ENCODE measurements around the gene MSANTD2.
"Not testable (repeated sequence)": the region's sequence is repeated elsewhere in the genome, so short reads cannot be mapped to it uniquely, and the experiment has no call there.

MSANTD2 gene

DNA sequence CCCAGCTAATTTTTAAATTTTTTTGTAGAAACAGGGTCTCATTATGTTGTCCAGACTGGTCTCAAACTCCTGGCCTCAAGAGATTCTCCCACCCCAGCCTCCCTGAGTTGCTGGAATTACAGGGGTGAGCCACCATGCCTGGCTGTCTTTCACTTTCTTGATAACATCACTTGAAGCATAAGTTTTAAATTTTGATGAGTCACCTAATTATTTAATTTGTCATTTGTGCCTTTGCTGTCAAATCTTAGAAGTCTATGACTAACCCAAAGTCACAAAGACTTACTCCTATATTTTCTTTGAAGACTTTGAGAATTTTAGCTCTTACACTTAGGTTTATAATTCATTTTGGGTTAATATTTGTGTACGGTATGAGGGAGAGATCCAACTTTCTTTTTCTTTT, 14.5 kb upstream of the MSANTD2 start:
- no peak for DNase-seq

DNA sequence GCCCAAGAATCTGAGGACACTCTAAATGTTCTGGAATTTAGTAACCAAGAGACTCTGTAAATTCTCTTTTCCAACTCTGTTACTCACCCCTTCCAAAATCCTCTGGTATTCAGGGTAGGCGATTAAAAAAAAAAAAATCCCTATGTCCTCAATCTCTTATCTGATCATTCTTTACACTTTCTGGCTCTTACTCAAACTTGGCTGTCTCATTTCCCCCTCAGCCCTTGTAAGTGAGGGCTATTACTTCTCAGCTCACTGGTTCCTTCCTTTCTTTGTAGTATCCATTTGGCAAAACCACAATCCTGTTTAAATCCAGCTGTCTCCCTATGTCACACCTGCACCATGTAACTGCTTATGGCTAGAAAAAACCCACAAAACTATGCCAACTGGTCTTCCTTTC, 12.7 kb upstream of the MSANTD2 start:
- DNase-seq: no peak

DNA sequence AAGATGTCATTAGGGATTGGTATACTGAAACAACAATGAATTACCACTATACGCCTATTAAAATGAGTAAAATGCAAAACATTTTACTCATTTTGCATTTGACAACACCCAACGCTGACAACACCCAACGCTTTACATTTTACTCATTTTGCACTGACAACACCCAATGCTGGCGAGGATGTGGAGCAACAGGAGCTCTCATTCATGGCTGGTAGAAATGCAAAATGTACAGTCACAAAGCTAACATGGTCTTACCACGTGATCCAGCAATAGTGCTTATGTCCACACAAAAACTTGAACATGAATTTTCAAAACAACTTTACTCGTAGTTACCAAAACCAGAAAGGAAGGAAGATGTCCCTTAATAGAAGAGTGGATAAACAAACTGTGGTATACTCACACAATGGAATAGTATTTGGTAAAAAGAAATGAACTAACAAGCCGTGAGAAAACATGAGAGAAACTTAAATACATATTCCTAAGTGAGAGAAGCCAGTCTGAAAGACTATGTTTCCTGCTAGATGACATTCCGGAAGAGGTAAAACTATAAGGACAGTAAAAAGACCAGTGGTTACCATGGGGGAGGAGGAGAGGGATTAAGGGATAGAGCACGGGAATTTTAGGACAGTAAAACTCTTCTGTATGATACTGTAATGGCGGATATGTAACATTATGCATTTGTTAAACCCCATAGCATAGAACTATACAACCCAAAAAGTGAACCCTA, 11.4 kb upstream of the MSANTD2 start:
- no peak for DNase-seq

DNA sequence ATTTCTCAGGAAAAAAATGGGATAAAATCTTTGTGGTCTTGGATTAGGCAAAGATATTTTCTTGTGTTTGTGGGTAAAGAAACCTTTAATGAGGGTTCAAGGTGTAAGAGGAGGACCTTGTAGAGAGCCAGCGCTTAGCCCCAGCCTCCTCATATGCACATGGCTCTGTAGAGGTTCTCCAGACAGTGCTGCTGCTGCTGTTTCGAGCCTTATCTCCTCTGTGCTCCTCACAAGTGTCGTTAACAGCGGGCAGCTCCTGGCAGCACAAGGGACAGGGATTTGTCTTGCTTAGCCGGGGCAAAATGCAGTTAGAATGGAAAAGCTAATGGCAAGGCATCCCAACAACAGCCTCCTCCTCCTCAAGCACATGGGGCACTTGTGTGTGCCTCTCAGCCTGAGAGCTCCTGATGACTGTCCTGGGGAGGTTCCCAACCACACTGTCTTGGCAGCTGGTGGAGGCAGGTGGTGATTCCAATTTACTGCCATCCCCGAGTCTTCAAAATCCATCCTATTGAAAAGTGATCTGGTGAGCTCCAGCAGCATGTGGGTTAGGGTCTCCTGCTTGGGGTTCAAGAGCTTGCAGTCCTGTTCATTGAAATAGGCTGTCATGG, 7.6 kb upstream of the MSANTD2 start:
- DNase-seq: no peak

DNA sequence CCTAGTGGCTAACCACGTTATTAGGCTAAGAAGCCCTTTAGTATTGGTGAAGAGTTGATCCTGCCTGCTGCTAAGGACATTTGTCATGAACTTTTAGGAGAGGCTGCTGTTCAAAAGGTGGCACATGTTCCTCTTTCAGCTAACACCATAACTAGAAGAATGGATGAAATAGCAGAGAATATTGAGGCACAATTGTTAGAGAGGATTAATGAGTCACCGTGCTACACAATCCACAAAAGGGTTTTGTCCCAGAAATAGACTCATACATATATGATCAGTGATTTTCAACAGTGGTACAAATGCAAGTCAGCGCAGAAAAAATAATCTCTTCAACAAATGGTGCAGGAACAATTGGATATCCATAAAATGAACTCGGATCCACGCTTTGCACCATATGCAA, 7.0 kb upstream of the MSANTD2 start:
- DNase-seq: no peak

DNA sequence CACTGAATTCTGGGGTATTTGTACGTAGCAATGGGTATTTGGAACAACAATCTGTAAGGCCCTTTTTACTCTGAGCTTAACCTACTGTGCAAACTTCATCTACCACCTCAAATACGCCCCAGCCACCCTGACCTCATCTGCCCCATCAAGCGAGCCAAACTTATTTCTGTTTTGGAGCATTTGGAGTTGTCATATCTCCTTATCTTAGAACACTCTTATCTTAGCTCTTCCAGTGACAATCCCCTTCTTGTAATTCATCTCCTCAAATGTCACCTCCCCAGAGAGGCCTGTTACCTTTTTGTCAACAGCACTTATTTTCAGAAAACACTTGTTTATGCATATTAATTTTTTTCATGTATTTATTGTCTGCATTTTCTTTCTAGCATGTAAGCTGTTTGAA, 4.7 kb upstream of the MSANTD2 start:
- no peak for DNase-seq

DNA sequence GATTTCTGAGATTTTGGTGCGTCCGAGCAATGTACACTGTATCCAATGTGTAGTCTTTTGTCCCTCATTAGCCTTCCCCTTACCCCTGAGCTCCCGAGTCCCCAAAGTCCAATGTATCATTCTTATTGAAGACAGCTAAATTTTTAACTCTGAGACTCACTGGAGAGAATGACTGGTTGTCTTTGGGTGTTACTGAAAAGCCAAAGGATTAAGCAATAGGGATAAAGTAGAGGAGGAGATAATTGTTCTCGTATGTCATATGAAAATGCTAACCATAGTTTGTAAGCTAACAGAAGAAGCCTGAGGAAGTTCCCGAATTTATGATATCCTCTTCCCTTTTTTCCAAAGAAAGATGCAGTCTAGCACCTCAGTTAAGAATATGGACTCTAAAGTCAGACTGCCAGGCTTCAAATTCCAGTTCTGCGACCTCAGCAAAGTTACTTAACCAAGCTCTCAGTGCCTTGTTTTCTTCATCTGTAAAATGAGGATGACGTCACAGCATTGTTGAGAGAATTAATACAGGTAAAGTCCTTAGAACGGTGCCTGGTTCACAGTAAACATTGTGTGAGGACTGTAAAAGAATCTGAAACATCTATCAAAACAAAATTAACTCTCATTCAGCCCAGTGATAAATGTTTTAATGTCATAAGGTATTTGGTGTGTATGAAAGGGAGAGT, 1.6 kb upstream of the MSANTD2 start:
- DNase-seq: no peak

DNA sequence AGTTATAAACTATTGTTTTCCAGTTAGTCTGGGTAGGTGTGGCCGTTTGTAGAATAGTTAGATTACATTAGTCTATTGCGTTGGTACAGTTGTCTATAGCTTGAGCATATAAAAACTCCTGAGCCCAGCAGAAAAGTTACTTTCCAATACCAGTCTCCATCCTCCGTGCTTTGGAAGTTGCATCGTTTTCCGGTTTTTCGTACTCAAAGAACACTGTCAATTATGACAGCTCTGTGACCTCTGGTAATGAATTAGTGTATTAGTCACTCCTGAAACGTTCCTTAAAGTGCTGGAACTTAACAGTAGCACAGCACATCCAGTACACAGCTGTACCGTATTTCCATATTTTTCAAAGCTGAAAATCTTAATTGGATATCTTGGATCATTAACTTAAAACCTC, 808 bp upstream of the MSANTD2 start:
- peak; percentile 44 for DNase-seq

DNA sequence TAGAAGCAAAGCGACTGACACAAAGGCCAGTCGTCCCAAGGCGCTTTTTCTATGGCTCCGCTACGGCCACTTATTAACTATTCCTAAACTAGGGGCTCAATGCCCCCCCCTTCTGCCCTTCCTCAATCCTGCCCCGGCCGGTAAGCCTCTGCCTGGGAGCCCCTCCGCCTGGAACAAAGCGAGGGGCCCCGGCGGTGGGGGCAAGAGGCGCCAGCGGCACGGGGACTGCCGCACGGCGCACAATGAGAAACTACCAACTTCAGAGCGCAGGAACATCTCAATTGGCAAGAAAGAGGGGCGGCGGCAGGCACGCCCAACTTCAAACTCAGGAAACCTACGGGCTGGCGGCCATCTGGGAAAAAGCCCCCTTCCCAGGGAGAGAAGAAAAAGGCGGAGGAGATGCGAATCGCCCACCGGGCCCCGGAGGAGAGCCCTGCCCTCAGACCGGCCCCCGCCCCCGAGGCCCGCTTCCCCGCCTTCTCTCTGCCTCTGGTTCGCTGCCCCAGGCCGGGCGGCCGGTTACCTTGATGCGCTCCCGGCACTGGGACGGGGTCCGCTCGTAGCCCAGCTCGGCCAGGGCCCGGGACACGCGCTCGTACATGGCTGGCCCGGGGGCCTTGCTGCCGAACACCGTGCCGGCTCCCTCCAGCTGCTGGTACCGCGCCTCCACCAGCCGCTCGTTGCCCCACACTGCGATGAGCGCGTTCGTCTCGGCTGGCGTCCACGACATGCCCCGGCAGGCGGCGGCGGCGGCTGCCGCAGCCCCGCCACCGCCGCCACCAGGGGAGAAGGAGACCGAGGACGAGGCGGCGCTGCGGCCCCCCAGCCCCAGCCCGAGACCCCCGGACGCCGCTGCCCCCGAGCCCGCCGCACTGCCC, 619 bp downstream of the MSANTD2 start:
- no peak for DNase-seq

DNA sequence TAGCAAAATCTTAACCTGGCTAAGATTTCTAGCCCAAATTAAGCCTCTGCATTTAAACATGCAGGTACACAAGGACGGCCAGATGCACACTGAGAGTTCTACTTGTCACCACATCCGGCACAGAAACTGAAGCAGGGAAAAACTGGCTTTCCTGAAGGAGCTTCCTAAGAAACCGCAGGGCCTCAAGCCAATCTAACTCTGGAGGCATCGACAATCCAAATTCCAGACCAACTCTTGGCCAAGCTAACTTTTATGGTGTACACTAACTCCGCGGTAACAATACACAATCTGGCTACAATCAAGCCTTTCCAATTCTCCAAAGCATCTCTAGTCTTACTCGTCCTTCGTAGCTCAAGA, 1.2 kb downstream of the MSANTD2 start:
- DNase-seq: peak; percentile 46

DNA sequence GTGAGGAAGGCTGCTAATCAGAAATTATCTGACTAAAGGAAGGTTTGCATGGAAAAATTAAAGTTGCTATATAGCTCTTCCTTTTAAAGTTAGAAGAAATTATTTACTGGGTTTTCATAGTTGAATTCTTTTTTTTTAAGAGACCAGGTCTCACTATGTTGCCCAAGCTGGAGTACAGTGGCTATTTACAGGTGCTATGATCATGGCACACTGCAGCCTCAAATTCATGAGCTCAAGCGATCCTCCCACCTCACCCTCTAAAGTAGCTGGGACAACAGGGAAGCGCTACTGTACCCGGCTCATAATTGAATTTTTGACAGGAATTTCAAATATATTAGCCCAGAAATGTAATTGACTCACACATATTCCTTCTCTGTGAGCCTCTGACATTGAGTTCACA, 3.9 kb downstream of the MSANTD2 start:
- DNase-seq: no peak

DNA sequence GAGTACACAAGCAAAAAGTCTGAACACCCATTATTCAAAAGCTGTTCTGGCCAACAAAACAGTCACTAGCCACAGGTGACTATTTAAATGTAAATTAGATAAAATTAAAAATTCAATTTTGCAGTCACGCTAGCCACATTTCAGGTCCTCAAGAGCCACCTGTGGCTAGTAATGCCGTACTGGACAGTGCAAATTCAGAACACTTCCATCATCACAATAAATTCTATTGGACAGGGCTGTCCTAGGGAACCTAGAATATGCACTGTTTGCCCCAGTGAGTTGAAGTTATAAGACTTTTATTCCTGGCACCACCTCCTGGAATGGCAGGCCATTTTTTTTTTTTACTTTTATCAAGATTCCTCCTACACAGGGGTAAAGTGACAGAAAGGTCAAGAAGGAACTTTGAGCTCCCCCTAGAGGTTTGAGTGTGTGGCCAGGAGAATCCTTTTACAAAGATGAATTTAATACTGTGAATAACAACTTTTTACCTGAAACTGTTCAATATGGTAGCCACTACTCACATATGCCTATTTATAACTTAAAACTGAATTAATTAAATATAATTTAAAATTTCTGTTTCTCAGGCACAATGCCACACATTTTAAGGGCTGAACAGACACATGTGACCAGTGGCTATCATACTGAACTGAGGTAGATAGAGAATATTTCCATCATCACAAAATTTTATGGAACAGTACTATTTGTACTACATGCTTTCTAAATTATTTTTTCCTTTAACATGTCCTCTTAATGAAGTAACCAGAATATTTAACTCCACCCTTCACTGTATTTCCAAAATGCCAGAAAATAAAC, 6.5 kb downstream of the MSANTD2 start:
- DNase-seq: peak; percentile 27

DNA sequence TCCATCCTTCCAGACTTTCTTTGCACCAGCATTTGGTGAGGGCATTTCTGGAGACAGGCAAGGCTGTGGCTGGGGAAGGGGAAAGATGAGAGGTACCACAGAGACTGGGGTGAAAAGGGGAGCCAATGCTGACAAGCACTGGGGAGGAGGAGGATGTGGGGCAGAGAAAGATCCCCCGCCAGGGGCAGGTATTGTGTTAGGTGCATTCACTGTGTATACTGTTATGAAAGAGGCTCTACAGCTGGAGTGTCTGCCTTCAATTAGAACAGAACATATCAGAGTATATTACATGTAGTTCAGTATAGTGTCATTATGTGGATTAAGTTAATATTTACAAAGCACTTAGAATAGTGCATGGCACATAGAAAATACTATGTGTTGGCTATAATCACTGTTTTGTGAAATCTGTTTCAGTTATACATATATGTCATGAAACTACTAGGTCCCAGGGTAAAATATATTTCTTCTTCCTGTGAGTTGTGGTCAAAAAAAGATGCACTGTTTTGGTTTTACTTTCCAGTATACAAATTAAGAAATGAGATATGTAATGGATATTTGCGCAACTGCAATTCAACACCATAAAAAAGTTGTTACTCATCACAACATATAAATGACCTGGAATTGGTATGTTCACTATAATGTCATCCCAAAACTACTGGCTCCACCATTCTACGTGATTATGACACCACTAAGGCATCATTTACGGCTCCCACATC, 8.4 kb downstream of the MSANTD2 start:
- DNase-seq: no peak

DNA sequence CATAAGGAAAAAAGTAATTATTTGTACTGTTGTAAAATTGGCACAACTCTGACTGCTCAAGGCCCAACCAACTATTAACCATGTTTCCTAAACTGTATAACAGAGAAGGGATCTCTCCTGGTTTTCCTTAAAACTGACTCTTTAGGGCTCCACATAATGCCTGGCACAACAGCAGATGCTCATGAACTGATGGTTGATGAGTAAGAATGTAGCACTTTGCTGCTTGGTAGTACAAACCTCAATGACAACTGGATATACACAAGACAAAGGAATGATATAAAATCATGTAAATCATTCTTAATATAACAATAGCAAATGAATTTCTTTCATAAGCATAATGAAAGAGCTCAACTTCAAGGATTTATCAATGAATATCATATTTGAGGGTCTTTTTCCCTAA, 11.7 kb downstream of the MSANTD2 start:
- no peak for DNase-seq

DNA sequence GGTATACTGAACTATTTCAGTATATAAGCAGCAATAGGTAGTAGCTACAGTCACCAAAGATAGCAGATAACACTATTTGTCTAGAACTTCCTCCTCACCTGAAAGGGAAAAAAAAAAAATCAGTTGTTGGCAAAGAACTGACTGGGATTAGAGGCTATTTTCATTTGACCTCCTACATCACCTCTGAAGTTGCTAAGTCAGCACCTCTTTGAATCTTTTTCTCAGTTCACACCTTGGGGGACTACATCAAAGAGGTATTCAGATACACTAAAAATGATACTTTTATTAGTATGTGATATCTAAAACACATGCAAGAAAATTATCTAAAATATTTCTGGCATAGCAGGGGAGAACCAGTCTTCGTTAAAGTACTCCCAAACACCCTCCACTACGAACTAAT, 16.2 kb downstream of the MSANTD2 start:
- no peak for DNase-seq

DNA sequence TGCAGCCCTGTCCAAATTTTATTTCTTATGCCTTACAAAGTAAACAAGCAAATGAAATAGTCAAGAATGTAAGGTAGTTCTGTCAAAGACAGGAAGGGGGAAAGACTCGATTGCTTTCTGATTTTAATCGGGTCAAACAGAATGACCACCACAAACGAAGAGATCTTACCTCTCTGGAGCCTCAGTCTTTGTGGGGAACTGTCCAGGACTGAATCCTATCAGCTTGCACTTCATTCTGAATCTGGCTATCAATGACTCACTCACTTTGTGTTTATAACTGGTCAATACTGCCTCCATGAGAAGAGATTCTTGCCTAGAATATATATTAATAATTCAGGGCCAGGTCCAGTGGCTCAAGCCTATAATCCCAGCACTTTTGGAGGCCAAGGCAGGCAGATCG, 17.2 kb downstream of the MSANTD2 start:
- no peak for DNase-seq

DNA sequence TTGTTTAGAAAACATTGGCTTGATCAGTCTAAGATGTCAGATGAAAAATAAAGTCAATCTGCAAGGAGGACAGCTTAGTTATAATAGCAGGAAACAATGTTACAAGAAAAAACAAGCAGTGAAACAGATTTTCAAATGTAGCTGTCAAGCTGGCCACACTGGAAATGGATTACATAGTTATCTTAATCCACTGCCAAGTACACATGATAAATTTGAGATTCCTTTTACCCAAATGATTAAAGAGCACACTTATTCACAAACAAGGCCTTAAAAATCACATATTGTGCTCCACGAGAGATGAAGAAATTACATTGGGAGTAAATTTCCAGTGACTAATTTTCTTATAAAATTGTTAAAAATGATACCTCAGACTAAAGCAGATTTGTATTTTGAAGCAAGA, 20.6 kb downstream of the MSANTD2 start:
- DNase-seq: no peak

DNA sequence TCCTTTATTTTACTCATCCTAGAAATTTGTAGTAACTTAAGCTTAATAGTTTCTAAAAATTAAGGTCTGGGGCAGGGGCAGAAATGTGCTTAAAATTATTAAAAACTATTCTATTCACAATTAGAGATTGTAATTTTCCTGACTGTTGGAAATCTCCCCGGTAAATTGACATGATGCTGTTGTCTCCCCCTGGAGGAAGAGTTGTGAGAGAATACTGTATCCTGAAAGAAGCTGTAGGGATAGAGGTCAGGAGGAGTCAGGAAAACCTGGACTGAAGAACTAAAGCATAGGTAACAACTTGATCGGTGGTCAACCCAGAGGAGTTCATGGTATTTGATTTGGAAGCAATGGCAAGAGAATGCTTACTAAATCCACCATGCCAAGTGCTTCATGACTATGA, 21.9 kb downstream of the MSANTD2 start:
- no peak for DNase-seq

DNA sequence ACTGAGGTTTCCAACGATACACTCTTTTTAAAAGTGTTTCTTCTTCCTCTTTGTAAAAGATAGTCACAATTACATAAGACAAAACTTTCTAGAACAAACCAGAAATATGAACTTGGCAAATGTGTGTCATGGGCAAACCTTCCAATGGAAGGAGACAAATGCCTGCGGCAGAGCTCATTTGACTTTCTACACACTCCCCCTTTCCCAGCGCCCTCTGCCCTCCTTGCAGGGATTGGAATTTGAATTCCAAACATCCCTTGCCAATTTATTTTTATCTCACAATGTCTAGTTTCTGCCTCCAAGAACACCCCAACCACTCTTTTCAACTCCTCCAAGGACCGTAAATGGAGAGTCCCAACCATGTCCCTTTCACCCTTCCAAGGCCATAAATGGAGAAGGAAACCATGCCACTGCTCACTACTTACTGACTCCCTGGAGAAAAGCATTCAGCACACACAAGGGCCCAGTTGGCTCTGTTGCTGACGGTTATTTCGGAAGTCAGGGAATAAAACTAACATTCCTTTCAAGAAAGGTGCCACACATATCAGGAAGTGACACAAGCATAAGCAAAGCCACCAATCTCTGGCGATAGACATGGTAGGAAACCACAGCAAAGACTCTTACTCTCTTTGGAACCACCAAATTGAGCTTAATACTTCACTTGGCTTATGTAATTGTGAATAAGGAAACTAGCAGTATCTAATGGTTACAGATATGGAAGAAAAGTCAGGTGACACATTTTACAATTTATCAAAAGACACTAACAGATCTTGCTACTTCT, 23.2 kb downstream of the MSANTD2 start:
- no peak for DNase-seq

DNA sequence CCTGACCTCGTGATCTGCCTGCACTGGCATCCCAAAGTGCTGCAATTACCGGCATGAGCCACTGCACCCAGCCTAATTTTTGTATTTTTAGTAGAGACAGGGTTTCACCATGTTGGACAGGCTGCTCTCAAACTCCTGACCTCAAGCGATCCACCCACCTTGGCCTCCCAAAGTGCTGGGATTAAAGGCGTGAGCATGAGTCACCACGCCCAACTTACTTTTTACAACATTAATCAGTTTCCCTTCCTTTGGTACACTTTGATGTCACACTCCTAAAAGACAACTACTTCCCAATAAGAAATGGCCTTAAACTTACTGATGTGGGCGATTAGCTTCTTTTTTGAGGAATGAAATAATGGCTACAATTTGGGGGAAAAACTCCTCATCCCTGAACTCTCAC, 29.2 kb downstream of the MSANTD2 start:
- DNase-seq: not testable (repeated sequence)

All from kidney glomerular epithelial cell (primary cell).